Nephron progenitor cell (in vitro differentiated cells): ENCODE results near the gene EXOSC2.
"Not testable (repeated sequence)": the region's sequence is repeated elsewhere in the genome, so short reads cannot be mapped to it uniquely, and the experiment has no call there.

Experiments used
- DNase-seq: peaks from one replicate; pipeline ENCODE4 v3.0.0; 2021
- H3K27ac Mint-ChIP-seq: 2 replicates; pipeline ENCODE4 v1.8.0; 2021; ENCODE audit warnings: mild to moderate bottlenecking, moderate library complexity, mixed read lengths
- H3K27me3 Mint-ChIP-seq: 2 replicates; pipeline ENCODE4 v1.8.0; 2021; ENCODE audit warnings: mild to moderate bottlenecking, low read depth, mixed read lengths; ENCODE audit not compliant: poor library complexity
- H3K36me3 Mint-ChIP-seq: 2 replicates; pipeline ENCODE4 v1.8.0; 2021; ENCODE audit warnings: low read depth, mixed read lengths
- H3K4me1 Mint-ChIP-seq: 2 replicates; pipeline ENCODE4 v1.8.0; 2021; ENCODE audit warnings: mixed read lengths
- H3K4me3 Mint-ChIP-seq: 2 replicates; pipeline ENCODE4 v1.8.0; 2021; ENCODE audit warnings: mild to moderate bottlenecking, moderate library complexity, mixed read lengths
- H3K9me3 Mint-ChIP-seq: 2 replicates; pipeline ENCODE4 v1.8.0; 2021; ENCODE audit warnings: mild to moderate bottlenecking, moderate library complexity, mixed read lengths
- TF ChIP-seq, protein P1 (sequence below): fragments of 200-600 bp; sonication (generic); IDR thresholded peaks from 2 replicates; pipeline ENCODE4 v1.5.0; 2021; ENCODE audit warnings: antibody characterized with exemption

EXOSC2 gene

DNA sequence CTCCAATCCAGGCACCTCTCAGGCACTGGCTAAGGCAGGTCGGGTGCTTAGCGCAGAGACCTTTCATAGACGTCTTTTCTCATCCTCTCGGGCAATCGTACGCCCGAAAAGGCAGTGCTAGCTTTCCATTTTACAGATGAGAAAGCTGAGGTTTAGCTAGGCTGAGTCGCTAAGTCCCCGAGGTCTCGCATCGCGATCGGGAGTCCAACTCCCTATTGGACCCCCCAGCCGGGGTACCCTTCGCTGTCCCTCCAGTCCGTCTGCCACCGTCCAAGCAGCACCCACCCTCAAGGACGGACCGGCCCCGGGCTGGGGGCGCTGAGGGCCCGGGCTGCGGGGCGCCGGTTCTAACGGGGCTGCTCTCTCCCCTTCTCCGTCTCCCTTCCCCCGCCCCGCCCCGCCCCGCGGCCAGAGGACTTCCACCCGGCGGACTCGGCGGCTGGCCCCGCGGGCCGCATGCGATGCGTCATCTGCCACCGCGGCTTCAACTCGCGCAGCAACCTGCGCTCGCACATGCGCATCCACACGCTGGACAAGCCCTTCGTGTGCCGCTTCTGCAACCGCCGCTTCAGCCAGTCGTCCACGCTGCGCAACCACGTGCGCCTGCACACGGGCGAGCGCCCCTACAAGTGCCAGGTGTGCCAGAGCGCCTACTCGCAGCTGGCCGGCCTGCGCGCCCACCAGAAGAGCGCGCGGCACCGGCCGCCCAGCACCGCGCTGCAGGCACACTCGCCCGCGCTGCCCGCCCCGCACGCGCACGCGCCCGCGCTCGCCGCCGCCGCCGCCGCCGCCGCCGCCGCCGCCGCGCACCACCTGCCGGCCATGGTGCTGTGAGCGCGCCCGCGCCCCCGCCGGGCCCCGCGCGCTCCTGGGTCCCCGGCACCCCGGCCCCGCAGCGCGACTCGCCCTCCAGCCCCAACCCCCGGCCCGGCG is 12.5 kb upstream of the EXOSC2 start:
- peak overlapping the region; percentile 61 for H3K4me3 Mint-ChIP-seq
- peaks cover 11% of the 10 kb centered on the region for H3K9me3 Mint-ChIP-seq
- peaks cover 6% of the 10 kb centered on the region for H3K4me1 Mint-ChIP-seq
- no peaks in the 10 kb centered on the region for H3K36me3 Mint-ChIP-seq
- TF ChIP-seq, protein P1, sequence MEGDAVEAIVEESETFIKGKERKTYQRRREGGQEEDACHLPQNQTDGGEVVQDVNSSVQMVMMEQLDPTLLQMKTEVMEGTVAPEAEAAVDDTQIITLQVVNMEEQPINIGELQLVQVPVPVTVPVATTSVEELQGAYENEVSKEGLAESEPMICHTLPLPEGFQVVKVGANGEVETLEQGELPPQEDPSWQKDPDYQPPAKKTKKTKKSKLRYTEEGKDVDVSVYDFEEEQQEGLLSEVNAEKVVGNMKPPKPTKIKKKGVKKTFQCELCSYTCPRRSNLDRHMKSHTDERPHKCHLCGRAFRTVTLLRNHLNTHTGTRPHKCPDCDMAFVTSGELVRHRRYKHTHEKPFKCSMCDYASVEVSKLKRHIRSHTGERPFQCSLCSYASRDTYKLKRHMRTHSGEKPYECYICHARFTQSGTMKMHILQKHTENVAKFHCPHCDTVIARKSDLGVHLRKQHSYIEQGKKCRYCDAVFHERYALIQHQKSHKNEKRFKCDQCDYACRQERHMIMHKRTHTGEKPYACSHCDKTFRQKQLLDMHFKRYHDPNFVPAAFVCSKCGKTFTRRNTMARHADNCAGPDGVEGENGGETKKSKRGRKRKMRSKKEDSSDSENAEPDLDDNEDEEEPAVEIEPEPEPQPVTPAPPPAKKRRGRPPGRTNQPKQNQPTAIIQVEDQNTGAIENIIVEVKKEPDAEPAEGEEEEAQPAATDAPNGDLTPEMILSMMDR = no peak
- peak; percentile 81 for DNase-seq
- H3K27me3 Mint-ChIP-seq = peaks cover 72% of the 10 kb centered on the region
- H3K27ac Mint-ChIP-seq = no peak overlapping the region

DNA sequence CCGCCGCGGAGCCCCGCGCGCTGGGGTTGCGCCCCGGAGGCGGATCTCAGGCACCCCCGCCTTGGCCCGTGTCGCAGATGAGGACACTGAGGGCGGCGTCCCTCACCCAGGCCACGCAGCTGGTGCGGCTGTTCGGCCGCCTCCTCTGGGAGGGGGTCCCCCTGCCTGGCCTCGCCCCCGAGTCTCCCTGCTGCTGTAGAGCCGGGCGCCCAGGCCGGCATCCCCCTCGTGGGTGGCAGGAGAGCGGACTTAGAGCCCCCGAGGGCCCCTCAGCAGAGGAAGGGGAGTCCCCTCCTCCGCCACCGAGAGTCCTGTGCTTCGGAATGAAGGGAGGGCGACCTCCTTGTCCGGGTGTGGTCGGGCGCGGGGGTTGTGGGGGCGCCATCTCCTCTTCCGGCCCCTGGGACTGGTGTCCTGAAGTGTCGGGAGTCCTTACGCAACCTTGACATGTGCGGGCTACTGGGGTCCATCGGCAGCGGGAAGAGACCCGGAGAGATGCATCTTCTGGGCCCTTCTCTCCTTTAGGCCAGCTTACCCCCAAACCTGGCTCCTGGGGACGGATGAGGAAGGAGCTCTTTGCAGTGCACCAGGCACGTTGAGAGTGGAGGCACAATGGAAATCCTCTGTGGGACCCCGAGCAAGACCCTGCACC is 11.7 kb upstream of the EXOSC2 start:
- peaks cover 67% of the 10 kb centered on the region for H3K27me3 Mint-ChIP-seq

DNA sequence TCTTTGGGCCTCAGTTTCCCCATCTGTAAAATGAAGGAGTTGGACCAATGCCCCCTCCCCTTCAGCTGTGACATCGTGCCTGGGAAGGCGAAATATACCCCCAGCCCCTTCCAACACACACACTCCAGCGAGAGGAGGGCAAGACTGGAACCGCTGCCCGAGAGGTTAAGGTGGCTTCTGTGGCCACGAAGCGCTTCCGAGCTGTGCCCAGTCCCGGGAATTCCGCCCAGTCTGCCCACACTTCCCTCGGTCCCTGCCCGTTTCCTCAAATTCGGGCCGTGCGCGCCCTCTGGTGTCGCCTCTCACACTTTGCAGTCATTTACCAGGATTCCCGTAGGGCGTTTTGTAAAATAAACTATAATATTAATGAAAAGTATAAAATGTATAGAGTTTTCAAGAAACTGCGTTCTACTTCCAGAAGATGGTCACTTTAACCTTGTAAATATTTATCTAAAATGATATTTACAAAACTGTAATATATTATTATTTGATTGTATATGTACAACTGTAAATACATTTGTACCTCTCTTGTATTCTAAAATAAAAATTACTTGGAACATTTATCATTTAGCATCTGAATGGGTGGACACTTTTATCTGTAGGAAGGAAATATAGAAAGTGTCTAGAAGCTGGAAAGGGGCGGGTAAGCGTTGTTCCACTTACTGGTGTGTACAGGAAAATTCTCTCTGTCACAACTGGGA is 11.0 kb upstream of the EXOSC2 start:
- DNase-seq = peak; percentile 82
- peaks cover 8% of the 10 kb centered on the region for H3K4me1 Mint-ChIP-seq

More for the DNA sequence above, 11.7 kb upstream of the EXOSC2 start:
- Mint-ChIP-seq H3K27ac (no peak overlapping the region), H3K9me3 (peaks cover 11% of the 10 kb centered on the region), H3K4me1 (peaks cover 6% of the 10 kb centered on the region), H3K36me3 (no peaks in the 10 kb centered on the region), H3K4me3 (peak overlapping the region; percentile 85)
- TF ChIP-seq, protein P1 = no peak
- no peak for DNase-seq

DNA sequence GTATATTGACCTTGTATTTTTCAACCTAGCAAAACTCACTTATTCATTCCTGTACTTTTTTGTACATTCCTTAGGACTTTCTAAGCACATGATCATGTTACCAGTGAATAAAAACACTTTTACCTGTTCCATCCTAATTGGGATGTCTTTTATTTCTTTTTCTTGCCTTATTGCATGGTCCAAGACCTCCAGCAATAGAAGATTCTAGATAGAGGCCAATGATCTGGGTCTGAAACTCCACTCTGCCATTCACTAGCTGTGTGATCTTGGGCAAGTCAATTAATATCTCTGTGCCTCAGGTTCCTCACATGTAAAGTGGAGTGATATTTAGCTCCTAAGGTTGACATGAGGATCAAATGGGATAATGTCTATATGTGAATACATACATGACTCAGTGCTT is 8.5 kb upstream of the EXOSC2 start:
- peaks cover 11% of the 10 kb centered on the region for H3K9me3 Mint-ChIP-seq
- no peaks in the 10 kb centered on the region for H3K36me3 Mint-ChIP-seq
- no peak for DNase-seq
- H3K27me3 Mint-ChIP-seq = peaks cover 43% of the 10 kb centered on the region
- H3K27ac Mint-ChIP-seq = no peak overlapping the region
- H3K4me3 Mint-ChIP-seq = no peak overlapping the region
- H3K4me1 Mint-ChIP-seq = peaks cover 20% of the 10 kb centered on the region
- TF ChIP-seq, protein P1 = no peak

More for the DNA sequence above, 11.0 kb upstream of the EXOSC2 start:
- H3K4me3 Mint-ChIP-seq = peak overlapping the region; percentile 85
- peaks cover 11% of the 10 kb centered on the region for H3K9me3 Mint-ChIP-seq
- no peaks in the 10 kb centered on the region for H3K36me3 Mint-ChIP-seq
- no peak overlapping the region for H3K27ac Mint-ChIP-seq
- TF ChIP-seq, protein P1 = peak; percentile 87
- peaks cover 62% of the 10 kb centered on the region for H3K27me3 Mint-ChIP-seq

DNA sequence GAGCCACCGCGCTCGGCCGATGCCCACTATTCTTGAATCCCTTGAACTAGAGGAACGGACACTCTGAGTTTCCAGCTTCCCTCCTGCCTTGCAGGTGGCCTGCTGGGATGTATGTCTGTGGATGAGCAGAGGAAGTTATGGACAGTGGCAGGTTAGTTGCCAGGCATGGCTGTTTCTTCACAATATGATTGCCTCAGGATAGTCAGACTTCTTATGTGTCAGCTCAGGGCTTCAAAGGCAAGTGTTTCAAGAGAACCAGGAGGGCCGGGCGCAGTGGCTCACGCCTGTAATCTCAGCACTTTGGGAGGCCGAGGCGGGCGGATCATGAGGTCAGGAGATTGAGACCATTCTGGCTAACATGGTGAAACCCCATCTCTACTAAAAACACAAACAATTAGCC is 7.6 kb upstream of the EXOSC2 start:
- Mint-ChIP-seq H3K27me3 (peaks cover 34% of the 10 kb centered on the region), H3K4me1 (peaks cover 26% of the 10 kb centered on the region), H3K9me3 (peaks cover 11% of the 10 kb centered on the region)
- not testable (repeated sequence) for H3K36me3 Mint-ChIP-seq, DNase-seq, H3K4me3 Mint-ChIP-seq, H3K27ac Mint-ChIP-seq

DNA sequence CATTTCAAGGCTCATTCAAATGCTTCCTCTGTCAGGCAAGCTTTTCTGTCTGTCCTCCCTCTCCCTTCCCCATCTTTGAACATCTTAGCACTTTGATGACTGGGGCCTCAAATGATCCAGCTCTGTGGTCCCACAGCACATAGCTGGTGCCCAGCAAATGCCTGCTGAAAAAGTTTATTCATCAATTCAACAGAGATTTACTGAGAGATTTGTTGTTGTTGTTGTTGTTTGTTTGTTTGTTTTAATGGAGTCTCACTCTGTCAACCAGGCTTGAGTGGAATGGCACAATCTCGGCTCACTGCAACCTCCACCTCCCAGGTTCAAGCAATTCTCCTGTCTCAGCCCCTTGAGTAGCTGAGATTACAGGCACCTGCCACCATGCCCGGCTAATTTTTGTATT is 6.0 kb upstream of the EXOSC2 start:
- Mint-ChIP-seq H3K27ac (no peak overlapping the region), H3K4me1 (peaks cover 37% of the 10 kb centered on the region), H3K27me3 (peaks cover 25% of the 10 kb centered on the region), H3K36me3 (no peaks in the 10 kb centered on the region), H3K9me3 (peaks cover 11% of the 10 kb centered on the region), H3K4me3 (no peak overlapping the region)
- no peak for DNase-seq
- TF ChIP-seq, protein P1 = no peak
